ENCODE measurements around the gene TFB1M.
"Not testable (repeated sequence)": the region's sequence is repeated elsewhere in the genome, so short reads cannot be mapped to it uniquely, and the experiment has no call there.

Gene TFB1M

GRCh38 chr6:155314092-155314772, at the start of gene TFB1M:
TFB1M (minus strand) TSS chr6:155314484; CDS start chr6:155314428, 56 bp downstream.
- peak; percentile 98 for DNase-seq (ENCODE audit: low read depth)

GRCh38 chr6:155364021-155364420, 49.7 kb upstream of the TFB1M start:
- not testable (repeated sequence) for DNase-seq (ENCODE audit: low read depth)

GRCh38 chr6:155362968-155363632, 48.8 kb upstream of the TFB1M start:
- not testable (repeated sequence) for DNase-seq (ENCODE audit: low read depth)

GRCh38 chr6:155354167-155354566, 39.9 kb upstream of the TFB1M start:
- DNase-seq (ENCODE audit: low read depth) = no peak

- no peak for DNase-seq (ENCODE audit: low read depth)
These were observed 38.5 kb upstream of the TFB1M start for GRCh38 chr6:155352811-155353210.

GRCh38 chr6:155352130-155352420, 37.8 kb upstream of the TFB1M start:
- no peak for DNase-seq (ENCODE audit: low read depth)

- DNase-seq (ENCODE audit: low read depth) = no peak
These were observed 37.2 kb upstream of the TFB1M start for GRCh38 chr6:155351273-155352129.

GRCh38 chr6:155349956-155350355, 35.7 kb upstream of the TFB1M start:
- no peak for DNase-seq (ENCODE audit: low read depth)

GRCh38 chr6:155349129-155349528, 34.8 kb upstream of the TFB1M start:
- no peak for DNase-seq (ENCODE audit: low read depth)

- DNase-seq (ENCODE audit: low read depth) = no peak
These were observed 33.5 kb upstream of the TFB1M start for GRCh38 chr6:155347800-155348199.

GRCh38 chr6:155346957-155347356, 32.7 kb upstream of the TFB1M start:
- no peak for DNase-seq (ENCODE audit: low read depth)

GRCh38 chr6:155344341-155345006, 30.2 kb upstream of the TFB1M start:
- DNase-seq (ENCODE audit: low read depth) = no peak

GRCh38 chr6:155341130-155341828, 27.0 kb upstream of the TFB1M start:
- no peak for DNase-seq (ENCODE audit: low read depth)

- DNase-seq (ENCODE audit: low read depth) = no peak
These were observed 26.3 kb upstream of the TFB1M start for GRCh38 chr6:155340464-155341129.

GRCh38 chr6:155339929-155340328, 25.6 kb upstream of the TFB1M start:
- DNase-seq (ENCODE audit: low read depth) = not testable (repeated sequence)

- not testable (repeated sequence) for DNase-seq (ENCODE audit: low read depth)
These were observed 24.0 kb upstream of the TFB1M start for GRCh38 chr6:155338237-155338636.

GRCh38 chr6:155335265-155335664, 21.0 kb upstream of the TFB1M start:
- no peak for DNase-seq (ENCODE audit: low read depth)

- DNase-seq (ENCODE audit: low read depth) = not testable (repeated sequence)
These were observed 19.8 kb upstream of the TFB1M start for GRCh38 chr6:155334073-155334472.

- no peak for DNase-seq (ENCODE audit: low read depth)
These were observed 19.1 kb upstream of the TFB1M start for GRCh38 chr6:155333414-155333813.

- no peak for DNase-seq (ENCODE audit: low read depth)
These were observed 16.6 kb upstream of the TFB1M start for GRCh38 chr6:155330922-155331321.

- DNase-seq (ENCODE audit: low read depth) = no peak
These were observed 15.9 kb upstream of the TFB1M start for GRCh38 chr6:155330133-155330734.

Measured in stimulated activated CD8-positive, alpha-beta memory T cell treated with anti-CD3 and anti-CD28 coated beads, Interleukin-7, amount 100 ng/mL, for 24 hours (primary cell).